ENCODE measurements around the gene TCF23.
"Not testable (repeated sequence)": the region's sequence is repeated elsewhere in the genome, so short reads cannot be mapped to it uniquely, and the experiment has no call there.

The TCF23 gene

GRCh38 chr2:27148801-27149439 is at the start of gene TCF23:
TCF23 (plus strand) TSS chr2:27149004; CDS start chr2:27149134, 130 bp downstream.
- no peak for DNase-seq

- DNase-seq, result no peak
Observed at GRCh38 chr2:27099334-27099955, 49.4 kb upstream of the TCF23 start.

- no peak for DNase-seq
Observed at GRCh38 chr2:27100036-27100435, 48.8 kb upstream of the TCF23 start.

GRCh38 chr2:27102329-27102728 is 46.5 kb upstream of the TCF23 start:
- DNase-seq, result no peak

- no peak for DNase-seq
Observed at GRCh38 chr2:27105981-27106380, 42.8 kb upstream of the TCF23 start.

- DNase-seq, result no peak
Observed at GRCh38 chr2:27108221-27108620, 40.6 kb upstream of the TCF23 start.

- no peak for DNase-seq
Observed at GRCh38 chr2:27109083-27109482, 39.7 kb upstream of the TCF23 start.

GRCh38 chr2:27110603-27111352 is 38.0 kb upstream of the TCF23 start:
- not testable (repeated sequence) for DNase-seq

- DNase-seq, result not testable (repeated sequence)
Observed at GRCh38 chr2:27111392-27112078, 37.3 kb upstream of the TCF23 start.

- no peak for DNase-seq
Observed at GRCh38 chr2:27115519-27115918, 33.3 kb upstream of the TCF23 start.

- no peak for DNase-seq
Observed at GRCh38 chr2:27117995-27118524, 30.7 kb upstream of the TCF23 start.

GRCh38 chr2:27118525-27119329 is 30.1 kb upstream of the TCF23 start, which contains the start of gene CGREF1:
CGREF1 (minus strand) TSS chr2:27119128; CDS start chr2:27104366, 14,762 bp downstream.
- no peak for DNase-seq

- not testable (repeated sequence) for DNase-seq
Observed at GRCh38 chr2:27119330-27119670, 29.5 kb upstream of the TCF23 start.

GRCh38 chr2:27121906-27122305 is 26.9 kb upstream of the TCF23 start:
- DNase-seq, result no peak

GRCh38 chr2:27122791-27123190 is 26.0 kb upstream of the TCF23 start:
- no peak for DNase-seq

GRCh38 chr2:27123302-27124150 is 25.3 kb upstream of the TCF23 start, which contains the start of gene ABHD1:
ABHD1 (plus strand) TSS chr2:27123815; CDS start chr2:27123949, 134 bp downstream.
- no peak for DNase-seq

GRCh38 chr2:27125104-27125503 is 23.7 kb upstream of the TCF23 start:
- no peak for DNase-seq

GRCh38 chr2:27126252-27126710 is 22.5 kb upstream of the TCF23 start:
- DNase-seq, result no peak

GRCh38 chr2:27127883-27128667 is 20.7 kb upstream of the TCF23 start:
- no peak for DNase-seq
